Measurements from ENCODE around the gene NR5A2. TPM values are rescaled to one million over a fixed set of nuclear protein-coding genes. Genes with fewer than 3 reads are reported as not detected.

The NR5A2 gene
- total and polyA plus RNA-seq, 2 donors (not counting 1 experiment from before 2014, with no cell fraction given), result 0.01 TPM; not detected in 1

- H3K4me3 ChIP-seq (replicated peaks in 1 of 4; ENCODE audit: control extremely low read depth in 1 of 4, insufficient read depth in 1 of 4, low read depth in 3 of 4, low read length in 4 of 4), result peak overlapping the region; percentile 16 to 55 (median 27)
- no peak for TF ChIP-seq EZH2 (IDR thresholded peaks at IDR 0.05; ENCODE audit: low read length, missing control alignments)
- no peak for TF ChIP-seq CTCF (conservative IDR thresholded peaks at IDR 0.05 in 1 of 2, IDR thresholded peaks at IDR 0.05 in 1 of 2; ENCODE audit: low read depth in 1 of 2, low read length in 2 of 2)
- H3K79me2 ChIP-seq (ENCODE audit: control insufficient read depth, insufficient read depth, low read length), result no peaks in the 10 kb centered on the region
Observed at GRCh38 chr1:200034761-200035396, 7.4 kb downstream of the NR5A2 start.

GRCh38 chr1:200035397-200035955, 8.0 kb downstream of the NR5A2 start:
- no peak overlapping the region for H2AFZ ChIP-seq (ENCODE audit: low read length)
- H3K4me3 ChIP-seq (replicated peaks in 1 of 4; ENCODE audit: control extremely low read depth in 1 of 4, insufficient read depth in 1 of 4, low read depth in 3 of 4, low read length in 4 of 4), result peak overlapping the region in 3 of 4 experiments; percentile 16 to 55 (median 38)
- H3K4me2 ChIP-seq (ENCODE audit: extremely low read depth, insufficient read depth, low read length), result peak overlapping the region; percentile 84
- H3K36me3 ChIP-seq (ENCODE audit: control insufficient read depth, insufficient read depth, low read length), result no peaks in the 10 kb centered on the region
- H3K79me2 ChIP-seq (ENCODE audit: control insufficient read depth, insufficient read depth, low read length), result no peaks in the 10 kb centered on the region
- no peaks in the 10 kb centered on the region for H4K20me1 ChIP-seq (ENCODE audit: control insufficient read depth, extremely low read depth, insufficient read depth, low read length)
- no peak for DNase-seq (ENCODE audit: low read depth in 2 of 2)
- no peak overlapping the region for H3K9ac ChIP-seq (ENCODE audit: insufficient read depth, low read length)
- H3K27ac ChIP-seq (ENCODE audit: insufficient read depth, low read length), result no peak overlapping the region
- H3K9me3 ChIP-seq (ENCODE audit: control insufficient read depth, insufficient read depth, low read depth, low read length), result no peaks in the 10 kb centered on the region
- H3K27me3 ChIP-seq (ENCODE audit: control insufficient read depth, insufficient read depth, low read length), result peaks cover 83% of the 10 kb centered on the region
- H3K4me1 ChIP-seq (ENCODE audit: control insufficient read depth, extremely low read depth, insufficient read depth, low read length), result no peaks in the 10 kb centered on the region
- TF ChIP-seq EZH2 (IDR thresholded peaks at IDR 0.05; ENCODE audit: low read length, missing control alignments), result no peak
- no peak for TF ChIP-seq CTCF (conservative IDR thresholded peaks at IDR 0.05 in 1 of 2, IDR thresholded peaks at IDR 0.05 in 1 of 2; ENCODE audit: low read depth in 1 of 2, low read length in 2 of 2)

More at GRCh38 chr1:200034761-200035396, 7.4 kb downstream of the NR5A2 start:
- Histone ChIP-seq H2AFZ (ENCODE audit: low read length) (no peak overlapping the region), H3K4me1 (ENCODE audit: control insufficient read depth, extremely low read depth, insufficient read depth, low read length) (no peaks in the 10 kb centered on the region), H3K27ac (ENCODE audit: insufficient read depth, low read length) (no peak overlapping the region), H3K27me3 (ENCODE audit: control insufficient read depth, insufficient read depth, low read length) (peaks cover 79% of the 10 kb centered on the region), H3K9me3 (ENCODE audit: control insufficient read depth, insufficient read depth, low read depth, low read length) (no peaks in the 10 kb centered on the region), H3K4me2 (ENCODE audit: extremely low read depth, insufficient read depth, low read length) (peak overlapping the region; percentile 84), H4K20me1 (ENCODE audit: control insufficient read depth, extremely low read depth, insufficient read depth, low read length) (no peaks in the 10 kb centered on the region), H3K36me3 (ENCODE audit: control insufficient read depth, insufficient read depth, low read length) (no peaks in the 10 kb centered on the region), H3K9ac (ENCODE audit: insufficient read depth, low read length) (no peak overlapping the region)
- DNase-seq (ENCODE audit: low read depth in 2 of 2), result peak; percentile 28 to 48

- DNase-seq (ENCODE audit: low read depth in 2 of 2), result no peak
- H3K9me3 ChIP-seq (ENCODE audit: control insufficient read depth, insufficient read depth, low read depth, low read length), result no peaks in the 10 kb centered on the region
- no peak for TF ChIP-seq CTCF (conservative IDR thresholded peaks at IDR 0.05 in 1 of 2, IDR thresholded peaks at IDR 0.05 in 1 of 2; ENCODE audit: low read depth in 1 of 2, low read length in 2 of 2)
- peak; percentile 83 for TF ChIP-seq EZH2 (IDR thresholded peaks at IDR 0.05; ENCODE audit: low read length, missing control alignments)
- no peaks in the 10 kb centered on the region for H4K20me1 ChIP-seq (ENCODE audit: control insufficient read depth, extremely low read depth, insufficient read depth, low read length)
- no peak overlapping the region for H3K4me3 ChIP-seq (replicated peaks in 1 of 4; ENCODE audit: control extremely low read depth in 1 of 4, insufficient read depth in 1 of 4, low read depth in 3 of 4, low read length in 4 of 4)
- peaks cover 84% of the 10 kb centered on the region for H3K27me3 ChIP-seq (ENCODE audit: control insufficient read depth, insufficient read depth, low read length)
- no peaks in the 10 kb centered on the region for H3K4me1 ChIP-seq (ENCODE audit: control insufficient read depth, extremely low read depth, insufficient read depth, low read length)
- H3K4me2 ChIP-seq (ENCODE audit: extremely low read depth, insufficient read depth, low read length), result no peak overlapping the region
- no peak overlapping the region for H3K27ac ChIP-seq (ENCODE audit: insufficient read depth, low read length)
- H3K79me2 ChIP-seq (ENCODE audit: control insufficient read depth, insufficient read depth, low read length), result no peaks in the 10 kb centered on the region
- no peak overlapping the region for H3K9ac ChIP-seq (ENCODE audit: insufficient read depth, low read length)
- no peak overlapping the region for H2AFZ ChIP-seq (ENCODE audit: low read length)
- no peaks in the 10 kb centered on the region for H3K36me3 ChIP-seq (ENCODE audit: control insufficient read depth, insufficient read depth, low read length)
Observed at GRCh38 chr1:200035956-200036618, 8.6 kb downstream of the NR5A2 start.

Data from fibroblast of lung (primary cell).